GM10847 (cell line): ENCODE results near the gene ACSM2A.
"Not testable (repeated sequence)": the region's sequence is repeated elsewhere in the genome, so short reads cannot be mapped to it uniquely, and the experiment has no call there.

Source experiments
- POLR2A ChIP-seq: IDR thresholded peaks from 2 replicates; pipeline ENCODE4 v1.6.1; 2011; ENCODE audit not compliant: insufficient read length; ENCODE audit errors: extremely low read depth

ACSM2A gene

GRCh38 chr16:20451364-20451763 is at the start of gene ACSM2A:
Gene ACSM2A, plus strand, starts transcription at chr16:20451521. Its CDS starts 8,594 bp downstream, at chr16:20460115.
- TF ChIP-seq POLR2A, result not testable (repeated sequence)

GRCh38 chr16:20402651-20403050 is 48.7 kb upstream of the ACSM2A start:
- no peak for TF ChIP-seq POLR2A

- TF ChIP-seq POLR2A, result no peak
Observed at GRCh38 chr16:20404637-20405036, 46.7 kb upstream of the ACSM2A start, which contains the start of gene PDILT. Gene PDILT, minus strand, starts transcription at chr16:20404737. Its CDS starts 5,437 bp downstream, at chr16:20399300.

GRCh38 chr16:20409398-20410120 is 41.8 kb upstream of the ACSM2A start, which contains the start of gene ACSM5:
Gene ACSM5, plus strand, starts transcription at chr16:20409534. Its CDS starts 1,951 bp downstream, at chr16:20411485.
- TF ChIP-seq POLR2A, result no peak

GRCh38 chr16:20410121-20410723 is 41.1 kb upstream of the ACSM2A start:
- TF ChIP-seq POLR2A, result no peak

- no peak for TF ChIP-seq POLR2A
Observed at GRCh38 chr16:20411055-20411454, 40.3 kb upstream of the ACSM2A start.

- TF ChIP-seq POLR2A, result no peak
Observed at GRCh38 chr16:20415541-20415940, 35.8 kb upstream of the ACSM2A start.

GRCh38 chr16:20424129-20424866 is 27.0 kb upstream of the ACSM2A start:
- TF ChIP-seq POLR2A, result no peak

- no peak for TF ChIP-seq POLR2A
Observed at GRCh38 chr16:20430948-20431347, 20.4 kb upstream of the ACSM2A start.

- TF ChIP-seq POLR2A, result no peak
Observed at GRCh38 chr16:20441191-20441590, 10.1 kb upstream of the ACSM2A start.

GRCh38 chr16:20484726-20485125 is 33.4 kb downstream of the ACSM2A start:
- no peak for TF ChIP-seq POLR2A

- no peak for TF ChIP-seq POLR2A
Observed at GRCh38 chr16:20485408-20485807, 34.1 kb downstream of the ACSM2A start.

- TF ChIP-seq POLR2A, result no peak
Observed at GRCh38 chr16:20504418-20504817, 53.1 kb downstream of the ACSM2A start.

- TF ChIP-seq POLR2A, result no peak
Observed at GRCh38 chr16:20507280-20507679, 56.0 kb downstream of the ACSM2A start.

GRCh38 chr16:20510323-20510722 is 59.0 kb downstream of the ACSM2A start:
- no peak for TF ChIP-seq POLR2A

- TF ChIP-seq POLR2A, result no peak
Observed at GRCh38 chr16:20515688-20516090, 64.4 kb downstream of the ACSM2A start.

GRCh38 chr16:20517149-20517548 is 65.8 kb downstream of the ACSM2A start:
- no peak for TF ChIP-seq POLR2A

GRCh38 chr16:20519231-20519630 is 67.9 kb downstream of the ACSM2A start:
- TF ChIP-seq POLR2A, result no peak
